Colonic mucosa (tissue), 4 donors: Measurements from ENCODE around the gene ZNF276. TPM values are rescaled to one million over a fixed set of nuclear protein-coding genes. Genes with fewer than 3 reads are reported as not detected.

Source experiments
- DNase-seq: peaks from one replicate; pipeline ENCODE4 v3.0.0-alpha.2; 2020
- H3K27ac ChIP-seq: fragments of 200-600 bp; one replicate; pipeline ENCODE4 v1.8.0; 2021
- H3K27me3 ChIP-seq: fragments of 200-600 bp; one replicate; pipeline ENCODE4 v1.8.0; 2021
- H3K36me3 ChIP-seq: fragments of 200-600 bp; one replicate; pipeline ENCODE4 v1.8.0; 2021
- H3K4me1 ChIP-seq: fragments of 200-600 bp; one replicate; pipeline ENCODE4 v1.8.0; 2021; ENCODE audit warnings: mild to moderate bottlenecking
- H3K4me3 ChIP-seq: fragments of 200-600 bp; one replicate; pipeline ENCODE4 v1.8.0; 2021
- H3K9ac ChIP-seq, 2 donors: one replicate each; pipeline ENCODE4 v1.7.0; 2013; ENCODE audit warnings: control low read depth in 2 of 2, low read depth in 2 of 2, low read length in 2 of 2
- H3K9me3 ChIP-seq: fragments of 200-600 bp; one replicate; pipeline ENCODE4 v1.8.0; 2021
- intact Hi-C: fragments of 100-400 bp; cut with DNase I; formaldehyde crosslinking; loops from one replicate; pipeline ENCODE4 v1.14.1; 2022
- total RNA-seq, 2 donors: library from RNA; stranded (reverse); fragmentation: NEBNext Ultra II Directional in 1 of 2; extraction: Animal tissue kit (Norgen Biotek cat#: 25700) in 1 of 2; gene quantifications; one replicate each; pipeline ENCODE4 v1.2.1, GENCODE V29; 2021
- TF ChIP-seq, protein P1 (sequence below): fragments of 200-600 bp; IDR thresholded peaks from one replicate; pipeline ENCODE4 v1.8.0; 2022; ENCODE audit warnings: antibody characterized with exemption, mild to moderate bottlenecking
- donor health status: healthy.
- donor health status: DM: no; HTN: no; CAD: no.
- donor health status: DM: no; HTN: no; CAD: no.

ZNF276 gene
- total RNA-seq, 2 donors from 2014 or later = 19.2 to 30.6 TPM

DNA sequence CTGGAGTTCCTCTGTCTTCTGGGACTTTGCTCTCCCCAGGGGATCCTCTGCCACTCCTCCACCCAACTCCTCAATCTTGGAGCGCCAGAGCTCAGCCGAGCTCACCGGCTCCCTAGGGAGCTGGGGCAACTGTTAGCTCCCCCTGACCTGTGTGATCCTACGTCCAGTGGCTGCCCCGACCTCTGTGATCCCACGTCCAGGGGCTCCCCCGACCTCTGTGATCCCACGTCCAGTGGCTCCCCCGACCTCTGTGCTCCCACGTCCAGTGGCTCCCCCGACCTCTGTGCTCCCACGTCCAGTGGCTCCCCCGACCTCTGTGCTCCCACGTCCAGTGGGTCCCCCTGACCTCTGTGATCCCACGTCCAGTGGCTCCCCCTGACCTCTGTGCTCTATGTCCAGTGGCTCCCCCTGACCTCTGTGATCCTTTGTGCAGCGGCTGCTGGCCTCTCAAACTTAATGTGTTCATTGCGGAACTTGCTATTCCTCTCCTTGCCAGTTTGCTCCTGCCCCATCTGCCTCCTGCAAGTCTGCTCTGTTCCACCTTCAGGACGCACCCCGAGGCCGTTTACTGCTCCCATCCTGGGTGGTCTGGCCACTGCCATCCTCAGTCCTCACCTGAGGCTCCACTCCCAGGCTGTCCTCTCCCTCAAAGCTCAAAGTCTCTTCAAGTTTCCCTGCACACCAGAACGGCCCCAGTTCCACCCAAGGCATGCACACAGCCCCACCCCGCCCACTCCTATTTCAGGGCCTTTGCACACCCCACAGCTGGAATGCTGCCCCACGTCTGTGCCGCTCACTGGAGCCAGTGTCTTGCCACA is 3.4 kb upstream of the ZNF276 start:
- peaks cover 8% of the 10 kb centered on the region for H3K4me1 ChIP-seq
- intact Hi-C loops = no loop called here
- no peak overlapping the region for H3K4me3 ChIP-seq
- no peak overlapping the region for H3K9ac ChIP-seq
- no peaks in the 10 kb centered on the region for H3K27me3 ChIP-seq
- no peak overlapping the region for H3K27ac ChIP-seq
- no peaks in the 10 kb centered on the region for H3K9me3 ChIP-seq
- DNase-seq = no peak
- TF ChIP-seq, protein P1, sequence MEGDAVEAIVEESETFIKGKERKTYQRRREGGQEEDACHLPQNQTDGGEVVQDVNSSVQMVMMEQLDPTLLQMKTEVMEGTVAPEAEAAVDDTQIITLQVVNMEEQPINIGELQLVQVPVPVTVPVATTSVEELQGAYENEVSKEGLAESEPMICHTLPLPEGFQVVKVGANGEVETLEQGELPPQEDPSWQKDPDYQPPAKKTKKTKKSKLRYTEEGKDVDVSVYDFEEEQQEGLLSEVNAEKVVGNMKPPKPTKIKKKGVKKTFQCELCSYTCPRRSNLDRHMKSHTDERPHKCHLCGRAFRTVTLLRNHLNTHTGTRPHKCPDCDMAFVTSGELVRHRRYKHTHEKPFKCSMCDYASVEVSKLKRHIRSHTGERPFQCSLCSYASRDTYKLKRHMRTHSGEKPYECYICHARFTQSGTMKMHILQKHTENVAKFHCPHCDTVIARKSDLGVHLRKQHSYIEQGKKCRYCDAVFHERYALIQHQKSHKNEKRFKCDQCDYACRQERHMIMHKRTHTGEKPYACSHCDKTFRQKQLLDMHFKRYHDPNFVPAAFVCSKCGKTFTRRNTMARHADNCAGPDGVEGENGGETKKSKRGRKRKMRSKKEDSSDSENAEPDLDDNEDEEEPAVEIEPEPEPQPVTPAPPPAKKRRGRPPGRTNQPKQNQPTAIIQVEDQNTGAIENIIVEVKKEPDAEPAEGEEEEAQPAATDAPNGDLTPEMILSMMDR = no peak
- no peaks in the 10 kb centered on the region for H3K36me3 ChIP-seq

GRCh38 chr16:89720551-89720812 is 855 bp upstream of the ZNF276 start:
- TF ChIP-seq, protein P1 = no peak
- H3K4me3 ChIP-seq = peak overlapping the region; percentile 94
- H3K9me3 ChIP-seq = no peaks in the 10 kb centered on the region
- DNase-seq = peak; percentile 74
- intact Hi-C loops = no loop called here
- peak overlapping the region; percentile 78 to 93 for H3K9ac ChIP-seq
- H3K27ac ChIP-seq = peak overlapping the region; percentile 88
- peaks cover 10% of the 10 kb centered on the region for H3K36me3 ChIP-seq
- H3K27me3 ChIP-seq = no peaks in the 10 kb centered on the region
- H3K4me1 ChIP-seq = peaks cover 15% of the 10 kb centered on the region

DNA sequence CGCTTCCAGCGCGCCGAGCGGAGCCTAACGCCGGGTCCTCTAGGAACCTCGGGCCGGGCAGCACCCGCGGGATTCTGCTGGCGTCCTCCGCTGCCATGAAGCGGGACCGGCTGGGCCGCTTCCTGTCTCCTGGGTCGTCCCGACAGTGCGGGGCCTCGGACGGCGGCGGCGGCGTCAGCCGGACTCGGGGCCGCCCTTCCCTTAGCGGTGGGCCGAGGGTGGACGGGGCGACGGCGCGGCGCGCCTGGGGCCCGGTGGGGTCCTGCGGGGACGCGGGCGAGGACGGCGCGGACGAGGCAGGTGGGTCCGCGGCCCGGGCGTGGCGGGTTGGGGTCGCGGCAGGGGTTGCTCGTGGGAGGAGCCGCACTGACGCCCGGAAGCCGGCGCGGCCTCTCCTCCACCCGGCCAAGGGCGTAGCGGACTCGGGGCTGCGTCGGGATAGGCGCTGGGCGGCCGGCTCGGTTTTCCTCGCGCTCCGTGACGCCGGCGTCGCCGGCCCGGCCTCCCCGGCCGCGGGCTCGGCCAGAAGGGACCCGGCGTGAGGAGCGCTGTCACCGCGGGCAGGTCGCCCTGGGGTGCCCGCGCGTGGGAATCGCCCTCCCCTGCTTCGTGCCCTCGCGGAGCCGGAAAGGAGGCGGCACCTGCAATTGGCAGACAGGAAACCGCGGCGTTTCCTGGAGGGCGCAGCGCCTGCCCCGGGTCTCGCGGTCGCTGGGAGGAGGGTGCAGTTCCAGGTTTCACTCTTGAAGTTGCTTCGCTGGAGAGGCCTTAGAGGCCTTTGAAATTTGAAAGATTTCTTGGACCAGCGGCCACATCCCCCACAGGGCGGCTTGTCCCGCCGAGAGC is 432 bp downstream of the ZNF276 start:
- H3K4me1 ChIP-seq = peaks cover 15% of the 10 kb centered on the region

GRCh38 chr16:89722392-89723278 is 1.3 kb downstream of the ZNF276 start:
- H3K4me1 ChIP-seq = peaks cover 15% of the 10 kb centered on the region
- intact Hi-C loops = no loop called here
- TF ChIP-seq, protein P1 = no peak
- peak overlapping the region; percentile 82 to 92 for H3K9ac ChIP-seq
- DNase-seq = peak; percentile 93
- H3K27ac ChIP-seq = peak overlapping the region; percentile 88
- H3K9me3 ChIP-seq = no peaks in the 10 kb centered on the region
- H3K4me3 ChIP-seq = peak overlapping the region; percentile 94
- H3K27me3 ChIP-seq = no peaks in the 10 kb centered on the region
- peaks cover 17% of the 10 kb centered on the region for H3K36me3 ChIP-seq

More for the DNA sequence above, 432 bp downstream of the ZNF276 start:
- Histone ChIP-seq H3K9me3 (no peaks in the 10 kb centered on the region), H3K9ac (peak overlapping the region; percentile 82 to 92), H3K4me3 (peak overlapping the region; percentile 94), H3K27ac (peak overlapping the region; percentile 88), H3K27me3 (no peaks in the 10 kb centered on the region), H3K36me3 (peaks cover 11% of the 10 kb centered on the region)
- intact Hi-C loops = no loop called here
- DNase-seq = peak; percentile 75
- TF ChIP-seq, protein P1 = no peak
